Hematopoietic multipotent progenitor cell (in vitro differentiated cells): ENCODE measurements around the gene SYNPO2. TPM values are rescaled to one million over a fixed set of nuclear protein-coding genes. Genes with fewer than 3 reads are reported as not detected.
"Not testable (repeated sequence)": the region's sequence is repeated elsewhere in the genome, so short reads cannot be mapped to it uniquely, and the experiment has no call there.

Experiments
- DNase-seq, 3 donors: peaks; one replicate each; pipeline ENCODE4 v3.0.0-alpha.2; 2011 to 2015; ENCODE audit warnings: low read depth in 2 of 3, low spot score in 2 of 3
- total RNA-seq: library from RNA; depleted of rRNA; stranded (reverse); fragments of >200 nt; gene quantifications from one replicate; pipeline ENCODE4 v1.2.3, GENCODE V29; 2012

SYNPO2 gene
- total RNA-seq, 1 donor = 0.27 TPM

DNA sequence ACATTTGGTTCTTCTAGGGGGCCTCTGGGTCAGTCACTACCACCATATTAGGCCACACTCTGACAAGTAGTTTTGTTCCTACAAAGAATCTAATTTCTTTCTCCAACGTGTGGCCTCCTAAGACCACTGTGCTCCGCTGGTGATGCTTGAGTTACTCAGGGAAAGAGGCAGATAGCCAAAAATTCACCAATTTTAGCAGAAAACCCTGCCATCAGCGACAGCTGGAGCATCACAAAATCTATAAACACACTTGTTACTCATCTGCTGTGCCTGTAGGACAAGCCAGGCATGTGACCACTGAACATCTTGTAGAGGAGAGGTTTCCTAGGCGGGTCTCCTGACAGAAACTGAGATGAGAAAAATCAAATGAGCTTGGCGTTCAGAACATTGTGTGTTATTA is 105.4 kb downstream of the SYNPO2 start:
- no peak for DNase-seq

DNA sequence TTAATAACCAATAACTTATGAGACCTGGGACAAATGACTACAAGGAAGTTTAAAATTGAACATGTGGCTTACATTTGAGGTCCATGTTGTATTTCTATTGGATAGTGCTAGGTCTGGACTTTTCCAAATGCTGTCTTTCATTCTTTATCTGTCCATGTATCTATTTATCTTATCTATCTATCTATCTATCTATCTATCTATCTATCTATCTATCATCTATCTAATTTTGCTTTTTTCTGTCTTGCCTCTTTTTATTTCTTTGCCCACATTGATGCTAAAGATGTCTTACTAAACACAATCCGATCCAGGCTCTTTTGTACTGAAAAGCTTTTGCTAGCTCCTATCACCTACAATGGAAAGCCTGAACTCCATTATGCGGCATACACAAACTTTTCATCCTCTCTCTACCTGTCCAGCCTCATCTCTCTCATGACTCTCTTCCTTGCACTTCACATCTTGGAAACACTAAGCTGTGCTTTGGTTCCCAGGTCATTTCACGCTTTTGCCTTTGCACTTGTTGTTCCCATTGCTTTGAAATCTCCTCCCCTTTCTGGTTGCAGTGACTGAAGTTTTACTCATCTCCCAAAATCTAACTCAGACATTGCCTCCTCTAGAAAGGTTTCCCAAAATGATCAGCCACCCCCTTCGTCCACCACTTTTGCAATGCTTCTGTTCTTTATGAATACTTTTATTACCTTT is 107.2 kb downstream of the SYNPO2 start:
- no peak for DNase-seq

DNA sequence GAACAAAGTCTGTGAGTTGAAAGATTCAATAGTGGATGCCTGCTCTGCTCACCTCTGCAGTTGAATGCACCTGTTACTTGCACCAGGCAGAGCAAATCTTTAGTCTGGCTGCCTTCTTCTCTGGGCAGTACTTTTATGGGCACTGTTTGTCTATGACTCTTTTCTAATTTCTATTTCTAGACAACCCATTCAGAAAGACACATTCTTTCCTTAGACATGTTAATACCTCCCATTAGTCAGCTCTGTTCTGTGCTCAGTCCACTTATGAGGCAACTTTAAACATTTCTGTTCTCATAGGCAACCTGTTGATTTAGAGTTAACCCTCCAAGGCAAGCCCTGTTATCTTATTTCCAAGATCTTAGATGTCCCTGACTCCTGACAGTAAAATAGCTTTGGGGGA is 108.9 kb downstream of the SYNPO2 start:
- no peak for DNase-seq

DNA sequence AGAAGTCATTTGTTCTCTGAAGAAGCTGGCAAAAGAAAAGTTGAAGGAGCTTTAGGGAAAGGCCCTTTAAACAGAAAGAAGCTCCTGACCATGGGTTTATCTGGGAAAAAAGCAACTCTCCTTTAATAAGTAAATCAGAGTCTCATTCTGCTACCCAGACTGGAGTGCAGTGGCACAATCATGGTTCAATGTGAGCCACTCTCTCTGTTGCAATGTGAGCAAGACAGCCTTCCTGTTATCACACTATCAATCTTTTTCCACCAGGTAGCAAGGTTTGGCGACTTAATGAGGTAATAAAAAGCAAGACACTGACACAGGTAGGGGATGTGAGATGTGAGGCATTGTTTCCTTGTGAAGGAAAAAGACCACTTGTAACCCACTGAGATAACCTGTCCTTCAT is 111.3 kb downstream of the SYNPO2 start:
- no peak for DNase-seq

DNA sequence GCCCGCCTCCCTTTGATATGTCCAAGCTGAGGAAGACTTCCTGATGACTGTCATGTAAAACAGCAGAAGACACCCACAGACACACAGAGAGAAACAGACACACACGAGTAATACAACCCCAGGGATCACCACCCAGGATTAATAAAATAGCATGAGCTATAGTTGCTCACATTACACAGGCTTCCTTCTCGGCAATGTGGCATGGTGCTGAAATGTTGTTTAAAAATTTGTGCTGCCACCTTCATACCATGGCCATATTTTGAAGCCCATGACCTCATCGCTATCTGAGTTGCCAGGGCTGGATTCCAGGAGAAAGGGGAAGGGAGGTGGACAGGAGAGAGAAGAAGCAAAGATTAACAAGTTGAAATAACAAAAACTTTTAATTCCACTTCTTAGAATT is 111.7 kb downstream of the SYNPO2 start:
- DNase-seq = no peak

DNA sequence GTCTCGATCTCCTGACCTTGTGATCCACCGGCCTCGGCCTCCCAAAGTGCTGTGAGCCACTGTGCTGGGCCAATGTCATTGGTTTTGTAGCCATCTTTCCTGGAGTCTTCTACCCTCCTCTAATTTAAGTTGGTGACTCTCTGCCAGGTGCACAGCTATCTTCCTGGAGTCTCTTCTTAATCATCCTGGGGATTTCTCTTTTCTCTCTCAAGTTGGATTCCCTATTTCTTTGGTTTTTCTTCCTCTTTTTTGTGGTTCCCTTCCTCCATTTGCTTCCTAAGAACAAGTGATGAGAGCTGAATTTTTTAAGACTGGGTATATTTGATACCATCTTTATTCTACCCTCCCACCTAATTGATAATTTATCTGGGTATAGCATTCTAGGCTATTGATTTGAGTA is 113.8 kb downstream of the SYNPO2 start:
- DNase-seq = no peak

DNA sequence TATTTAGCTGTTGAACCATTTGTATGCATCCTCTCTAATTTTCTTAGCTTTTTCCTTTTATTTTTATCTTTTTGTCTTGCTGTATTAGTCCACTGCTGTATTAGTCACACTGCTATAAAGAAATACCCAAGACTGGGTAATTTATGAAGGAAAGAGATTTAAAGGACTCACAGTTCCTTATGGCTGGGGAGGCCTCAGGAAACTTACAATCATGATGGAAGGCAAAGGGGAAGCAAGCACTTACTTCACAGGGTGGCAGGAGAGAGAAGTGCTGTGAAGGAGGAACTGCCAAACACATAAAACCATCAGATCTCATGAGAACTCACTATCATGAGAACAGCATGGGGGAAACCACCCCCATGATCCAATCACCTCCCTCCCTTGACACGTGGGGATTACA is 114.3 kb downstream of the SYNPO2 start:
- peak in 1 of 3 donors; percentile 9 for DNase-seq

DNA sequence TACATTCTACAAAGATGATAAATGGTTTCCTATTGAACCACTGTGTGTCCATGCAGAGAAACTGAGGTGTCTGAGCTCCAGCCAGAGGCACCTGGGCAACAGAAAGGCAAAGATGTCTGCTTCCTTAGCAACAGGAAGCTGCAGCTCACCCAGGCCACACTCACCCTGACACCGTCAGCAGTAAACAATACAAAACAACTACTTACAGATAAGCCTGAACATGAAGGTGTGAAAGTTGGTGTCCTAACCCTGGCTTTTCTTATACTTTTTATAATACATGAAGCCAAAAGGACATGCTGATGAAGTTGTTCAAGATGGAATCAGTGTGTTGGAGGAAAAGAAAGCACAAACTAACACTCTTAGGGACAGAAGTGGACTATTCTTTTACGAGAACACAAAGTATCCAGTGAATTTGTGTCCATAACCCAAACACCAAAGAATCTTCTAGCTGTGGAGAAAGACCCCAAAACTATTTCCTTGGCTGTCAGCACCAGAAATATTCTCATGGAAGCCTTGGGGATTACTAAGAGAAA is 117.3 kb downstream of the SYNPO2 start:
- DNase-seq = no peak

DNA sequence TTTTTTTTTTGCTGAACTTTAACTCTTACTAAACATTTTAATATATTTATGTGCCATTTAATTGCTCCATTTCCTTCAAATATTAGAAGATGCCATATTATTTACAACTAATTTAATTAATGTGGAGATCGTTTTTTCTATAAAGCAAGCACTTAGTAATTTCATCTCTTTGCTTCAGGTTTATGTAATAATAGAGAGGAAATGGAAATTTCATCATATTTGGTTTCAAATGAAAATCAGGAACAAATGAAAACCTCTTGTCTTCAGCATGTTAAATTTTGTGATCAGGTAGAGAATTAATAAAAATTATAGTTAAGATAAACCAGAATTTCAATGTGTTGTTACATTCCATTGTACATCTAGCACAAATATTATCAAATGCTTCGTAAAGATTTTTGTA is 120.1 kb downstream of the SYNPO2 start:
- DNase-seq = no peak

DNA sequence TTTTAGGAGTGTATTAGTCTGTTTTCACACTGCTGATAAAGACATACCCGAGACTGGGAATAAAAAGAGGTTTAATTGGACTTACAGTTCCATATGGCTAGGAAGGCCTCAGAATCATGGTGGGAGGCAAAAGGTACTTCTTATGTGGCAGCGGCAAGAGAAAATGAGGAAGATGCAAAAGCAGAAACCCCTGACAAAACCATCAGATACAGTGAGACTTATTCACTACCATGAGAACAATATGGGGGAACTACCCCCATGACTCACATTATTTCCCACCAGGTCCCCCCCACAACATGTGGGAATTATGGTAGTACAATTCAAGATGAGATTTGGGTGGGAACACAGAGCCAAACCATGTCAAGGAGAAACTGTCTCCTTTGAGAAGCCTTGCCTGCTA is 121.6 kb downstream of the SYNPO2 start:
- not testable (repeated sequence) for DNase-seq

DNA sequence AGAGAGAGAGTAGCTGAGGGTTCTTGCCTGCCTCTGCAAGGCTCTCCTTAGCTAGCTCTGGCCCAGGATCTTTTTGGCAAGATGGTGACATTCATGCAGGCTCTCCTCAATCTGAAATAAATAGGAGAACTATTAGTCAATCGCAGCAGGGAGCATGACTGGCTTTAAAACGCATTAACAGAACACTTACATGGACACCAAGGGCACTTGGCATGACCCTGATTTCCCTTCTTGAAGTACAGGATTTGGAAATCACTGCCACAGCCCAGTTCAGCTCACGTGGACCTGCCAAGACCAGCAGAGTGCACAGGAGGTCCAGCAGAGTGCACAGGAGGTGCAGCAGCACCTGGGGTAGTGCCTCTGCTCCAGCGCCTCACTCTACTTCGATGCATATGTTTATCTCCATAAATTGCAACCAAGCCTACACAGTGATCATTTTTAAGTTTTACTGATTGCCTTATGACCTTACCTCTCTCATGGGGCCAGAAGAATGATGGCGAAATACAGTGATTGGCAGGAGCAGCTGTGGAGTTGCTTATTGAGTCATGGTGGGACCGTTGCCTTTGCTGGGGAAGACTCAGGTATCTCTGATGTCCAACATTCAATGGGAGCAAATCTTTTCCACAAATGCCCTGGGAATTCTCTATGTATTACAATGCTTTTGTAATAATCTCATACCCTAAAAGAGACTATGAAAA is 122.4 kb downstream of the SYNPO2 start:
- no peak for DNase-seq

DNA sequence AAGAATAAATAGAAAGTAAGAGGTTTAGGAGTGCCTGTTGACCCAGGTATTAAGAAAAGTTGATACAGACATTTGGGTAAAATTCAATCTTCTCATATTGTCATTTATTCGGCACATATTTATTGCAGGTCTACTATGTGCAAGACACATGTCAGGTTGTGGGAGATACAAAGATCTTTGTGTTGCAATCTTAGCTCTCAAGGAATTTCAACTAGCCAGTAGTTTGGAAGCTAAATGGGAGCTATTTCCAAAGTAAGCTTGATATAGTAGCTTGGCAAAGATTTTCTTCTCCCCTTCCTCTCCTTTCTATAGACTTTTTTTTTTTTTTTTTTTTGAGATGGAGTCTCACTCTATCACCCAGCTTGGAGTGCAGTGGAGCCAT is 122.9 kb downstream of the SYNPO2 start:
- DNase-seq = no peak

DNA sequence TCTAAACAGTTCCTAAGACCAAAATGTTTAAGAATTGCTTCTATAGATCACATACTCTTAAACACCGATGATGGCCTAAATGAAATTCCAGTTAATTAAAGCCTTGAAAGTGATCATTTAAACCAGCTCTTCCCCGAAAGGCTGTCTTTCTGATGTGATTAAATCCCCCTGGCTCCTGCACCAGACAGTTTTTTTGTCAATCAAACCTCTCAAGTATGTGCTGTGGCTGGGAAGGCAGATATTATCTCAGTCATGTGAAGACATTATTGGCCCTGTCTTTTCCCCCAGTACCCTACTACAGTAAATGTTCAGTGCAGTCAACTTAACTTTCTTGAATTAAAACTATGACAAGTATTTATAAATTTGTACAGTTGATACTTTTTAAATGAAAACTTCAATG is 126.0 kb downstream of the SYNPO2 start:
- no peak for DNase-seq

DNA sequence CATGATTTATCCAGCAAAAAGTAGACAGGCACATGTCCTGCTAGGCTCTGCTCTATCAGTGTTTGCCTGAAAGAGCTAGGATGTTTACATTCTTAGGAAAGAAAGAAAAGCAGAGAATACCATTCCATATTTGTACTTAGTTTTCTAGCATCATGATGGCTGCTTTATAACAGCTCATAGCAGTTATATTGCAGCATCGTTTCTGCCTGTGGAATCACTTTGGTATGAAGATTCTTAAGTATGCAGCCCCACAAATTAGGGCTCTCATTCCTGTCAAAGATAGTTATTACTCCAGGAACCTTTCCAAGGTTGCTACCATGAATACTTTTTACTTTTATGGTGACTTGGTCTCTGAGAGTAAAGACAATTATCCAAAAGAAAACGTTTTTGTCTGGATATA is 128.0 kb downstream of the SYNPO2 start:
- no peak for DNase-seq

DNA sequence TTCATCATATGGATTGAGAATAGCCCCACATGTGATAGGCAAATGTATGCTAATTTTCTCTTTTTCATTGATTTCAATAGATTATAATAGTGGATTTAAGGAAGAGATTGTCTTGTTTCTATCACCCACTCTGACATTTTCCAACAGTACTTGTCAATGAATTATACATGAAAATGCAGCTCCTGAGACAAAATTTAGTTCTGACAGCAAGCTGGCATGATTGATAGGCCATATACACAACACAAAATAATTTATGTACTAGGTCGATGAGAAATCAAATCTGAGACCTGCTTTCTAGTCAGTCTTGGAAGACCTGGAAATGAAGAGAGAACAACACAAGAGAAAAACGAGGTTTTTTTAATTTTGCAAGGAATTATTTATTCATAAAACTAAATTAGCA is 129.0 kb downstream of the SYNPO2 start:
- DNase-seq = no peak

DNA sequence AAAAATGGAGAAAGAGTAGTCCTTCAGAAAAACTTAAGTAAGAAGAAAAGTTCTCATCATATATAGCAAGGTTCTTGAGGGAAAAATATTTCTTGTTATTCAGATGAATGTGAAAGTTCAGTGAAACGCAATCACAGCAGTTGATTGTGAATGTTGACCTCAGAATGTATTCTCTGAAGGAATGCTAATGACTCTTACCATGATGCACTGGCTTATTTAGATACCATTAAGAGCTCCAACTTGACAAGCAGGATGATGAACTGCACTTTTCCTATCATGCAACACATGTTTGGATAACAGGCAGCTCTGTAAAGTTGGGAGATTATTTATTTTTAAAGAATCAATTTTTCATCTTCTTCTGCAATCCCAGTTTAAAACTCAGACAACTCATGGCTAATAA is 131.5 kb downstream of the SYNPO2 start:
- DNase-seq = no peak

DNA sequence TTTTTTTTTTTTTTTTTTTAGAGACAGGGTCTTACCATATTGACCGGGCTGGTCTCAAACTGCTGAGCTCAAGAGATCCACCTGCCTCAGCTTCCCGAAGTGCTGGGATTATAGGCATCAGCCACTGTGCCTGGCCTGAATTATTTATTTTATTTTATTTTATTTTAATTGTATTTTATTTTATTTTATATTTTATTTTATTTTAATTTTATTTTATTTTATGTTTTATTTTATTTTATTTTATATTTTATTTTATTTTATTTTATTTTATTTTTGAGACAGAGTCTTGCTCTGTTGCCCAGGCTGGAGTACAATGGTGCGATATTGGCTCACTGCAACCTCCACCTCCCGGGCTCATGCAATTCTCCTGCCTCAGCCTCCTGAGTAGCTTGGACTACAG is 133.9 kb downstream of the SYNPO2 start:
- DNase-seq = not testable (repeated sequence)

DNA sequence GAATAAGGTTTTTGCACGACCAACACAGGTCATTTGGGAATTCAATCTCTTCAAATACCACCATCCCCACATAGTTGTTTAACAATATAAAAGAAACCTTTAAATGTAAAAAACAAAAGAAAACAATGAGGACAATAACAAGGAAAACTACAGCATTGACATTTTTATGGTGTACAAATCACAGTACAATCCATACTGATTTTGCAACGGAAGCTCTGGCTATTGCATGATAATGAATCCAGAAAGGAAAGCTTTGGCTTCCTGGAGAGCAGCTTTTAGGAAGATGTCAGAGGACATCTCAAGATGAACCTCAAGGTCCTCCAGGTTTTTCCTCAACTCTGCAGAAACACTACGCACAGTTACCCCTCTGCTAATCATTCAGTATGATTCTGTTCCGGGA is 135.4 kb downstream of the SYNPO2 start:
- no peak for DNase-seq

DNA sequence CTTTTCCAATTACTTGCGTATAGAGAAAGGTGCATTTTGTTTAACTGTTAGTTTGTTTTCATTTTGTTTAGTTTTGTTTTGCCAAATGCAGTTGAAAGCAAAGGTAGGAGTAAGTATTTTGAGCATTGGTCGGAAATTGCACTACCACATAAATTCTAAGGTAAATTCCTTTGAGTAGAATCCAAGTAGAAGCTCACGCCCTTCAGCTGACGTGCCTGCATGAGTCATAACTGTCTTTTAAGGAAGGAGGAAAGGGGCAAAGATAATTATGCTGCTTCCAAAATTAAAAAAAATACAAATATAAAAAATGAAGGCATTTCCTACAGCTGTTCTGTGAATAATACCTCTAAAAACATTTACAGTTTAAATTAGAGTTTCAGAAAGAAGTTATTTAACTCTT is 136.8 kb downstream of the SYNPO2 start:
- no peak for DNase-seq

DNA sequence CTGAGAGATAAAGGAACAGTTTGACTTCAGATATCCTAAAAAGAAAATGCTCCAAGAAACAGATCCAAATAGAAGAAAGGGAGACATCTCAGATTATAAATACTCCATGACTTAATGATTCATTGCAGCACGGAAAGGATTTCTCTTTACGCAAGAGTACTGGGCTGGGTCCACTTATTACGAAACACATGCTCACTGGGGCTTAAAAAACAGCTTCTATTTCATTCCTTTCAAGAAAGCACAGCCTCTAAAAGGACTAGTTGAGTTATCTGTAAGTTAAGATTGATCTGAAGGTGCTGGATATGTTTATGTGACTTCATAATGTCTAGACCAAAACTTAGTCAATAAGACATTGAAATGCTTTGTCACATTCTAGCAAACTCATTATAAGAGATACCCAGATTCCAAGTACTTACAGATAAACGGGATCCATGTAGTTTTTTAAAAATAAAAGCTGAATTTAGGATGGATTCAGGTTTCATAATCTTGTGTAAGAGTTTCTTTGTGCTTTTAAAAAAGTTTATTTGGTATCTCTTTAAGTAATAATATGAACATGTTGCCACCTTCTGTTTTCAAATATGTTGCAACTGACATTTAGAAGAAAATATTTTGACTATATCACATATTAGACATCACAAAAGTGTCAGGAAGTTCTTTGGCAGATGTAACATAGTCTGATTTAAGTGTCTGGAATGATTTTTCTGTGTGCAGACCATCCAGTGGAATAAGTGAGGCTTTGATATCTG is 137.4 kb downstream of the SYNPO2 start:
- no peak for DNase-seq

DNA sequence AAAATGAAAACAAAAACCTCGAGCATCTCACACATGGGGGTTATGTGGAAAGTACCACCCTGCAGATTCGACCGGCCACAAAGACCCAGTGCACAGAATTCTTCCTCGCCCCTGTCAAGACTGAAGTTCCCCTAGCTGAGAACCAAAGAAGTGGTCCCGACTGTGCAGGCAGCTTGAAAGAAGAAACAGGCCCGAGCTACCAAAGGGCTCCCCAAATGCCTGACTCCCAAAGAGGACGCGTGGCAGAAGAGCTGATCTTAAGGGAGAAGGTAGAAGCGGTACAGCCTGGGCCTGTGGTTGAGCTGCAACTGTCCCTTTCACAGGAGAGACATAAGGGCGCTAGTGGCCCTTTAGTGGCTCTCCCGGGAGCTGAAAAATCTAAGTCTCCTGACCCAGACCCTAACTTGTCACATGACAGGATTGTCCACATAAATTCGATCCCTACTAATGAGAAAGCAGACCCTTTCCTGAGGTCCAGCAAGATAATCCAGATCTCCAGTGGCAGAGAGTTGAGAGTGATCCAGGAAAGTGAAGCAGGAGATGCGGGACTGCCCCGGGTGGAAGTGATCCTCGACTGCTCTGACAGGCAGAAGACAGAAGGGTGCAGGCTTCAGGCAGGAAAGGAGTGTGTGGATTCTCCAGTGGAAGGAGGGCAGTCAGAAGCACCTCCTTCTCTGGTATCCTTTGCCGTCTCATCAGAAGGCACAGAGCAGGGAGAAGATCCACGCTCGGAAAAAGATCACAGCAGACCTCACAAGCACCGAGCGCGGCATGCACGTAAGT is 138.2 kb downstream of the SYNPO2 start:
- DNase-seq = no peak
